AG04450 (cell line): Measurements from ENCODE around the gene CPNE2. TPM values are rescaled to one million over a fixed set of nuclear protein-coding genes. Genes with fewer than 3 reads are reported as not detected.
"Not testable (repeated sequence)": the region's sequence is repeated elsewhere in the genome, so short reads cannot be mapped to it uniquely, and the experiment has no call there.

ENCODE experiments used
- CTCF ChIA-PET: fragments of 300-600, 350-600 bp; formaldehyde crosslinking; extraction: SDS; loops from one replicate; lab custom pipeline; 2022; ENCODE audit warnings: antibody characterized with exemption, inconsistent platforms; lab: Charles Lee
- POLR2A ChIA-PET: fragments of 350-600 bp; formaldehyde crosslinking; extraction: SDS; loops from one replicate; lab custom pipeline; 2021; ENCODE audit warnings: antibody characterized with exemption, inconsistent platforms; lab: Yijun Ruan, JAX
- DNase-seq: peaks from one replicate; pipeline ENCODE4 v3.0.0-alpha.2; 2011; ENCODE audit warnings: low read depth, low spot score
- H3K27ac ChIP-seq: one replicate; pipeline ENCODE4 v1.5.1; 2012; ENCODE audit warnings: low read depth, low read length, control low read depth
- H3K27me3 ChIP-seq: one replicate; pipeline ENCODE4 v1.6.0; 2012; ENCODE audit warnings: low read length; ENCODE audit not compliant: control insufficient read depth, insufficient read depth
- H3K4me3 ChIP-seq: 2 replicates; pipeline ENCODE4 v1.5.1; 2011; ENCODE audit warnings: mild to moderate bottlenecking, low read depth, low read length, control low read depth
- H3K9me3 ChIP-seq: 2 replicates; pipeline ENCODE4 v1.5.1; 2012; ENCODE audit warnings: low read length; ENCODE audit not compliant: control insufficient read depth, insufficient read depth
- CTCF ChIP-seq: IDR thresholded peaks from 2 replicates; pipeline ENCODE4 v1.5.1; 2011; ENCODE audit warnings: low read depth, low read length, control low read depth, inconsistent platforms
- polyA plus RNA-seq: library from polyadenylated mRNA; depleted of rRNA; stranded (reverse); fragments of >200 nt; gene quantifications from 2 replicates; pipeline ENCODE4 v1.2.3, GENCODE V29; 2011

The CPNE2 gene
- polyA plus RNA-seq, 1 experiment, result 26.2 TPM

GRCh38 chr16:57096192-57096591 lies 3.8 kb downstream of the CPNE2 start:
- H3K27ac ChIP-seq, result no peak overlapping the region
- no peak for TF ChIP-seq CTCF
- no peaks in the 10 kb centered on the region for H3K9me3 ChIP-seq
- ChIA-PET CTCF (interaction anchor here (0.6 to 1.2 kb wide), 2 partner anchors 12 to 71 kb away, joined by 3 to 4 read pairs; no protein-coding TSS in a partner anchor), POLR2A (no interaction called here)
- no peak for DNase-seq
- no peaks in the 10 kb centered on the region for H3K27me3 ChIP-seq
- no peak overlapping the region for H3K4me3 ChIP-seq

- Histone ChIP-seq H3K9me3 (no peaks in the 10 kb centered on the region), H3K4me3 (no peak overlapping the region), H3K27me3 (no peaks in the 10 kb centered on the region), H3K27ac (no peak overlapping the region)
- CTCF ChIA-PET, result interaction anchor here (0.6 to 1.2 kb wide), 2 partner anchors 13 to 71 kb away, joined by 3 to 4 read pairs; no protein-coding TSS in a partner anchor
- no peak for DNase-seq
- no peak for TF ChIP-seq CTCF
- POLR2A ChIA-PET, result no interaction called here
Observed at GRCh38 chr16:57096793-57097192, 4.4 kb downstream of the CPNE2 start.

- ChIA-PET CTCF (interaction anchor here (4.5 kb wide), 1 partner anchor 14 kb away, joined by 17 read pairs; no protein-coding TSS in a partner anchor), POLR2A (no interaction called here)
- TF ChIP-seq CTCF, result no peak
- no peak for DNase-seq
- H3K27me3 ChIP-seq, result no peaks in the 10 kb centered on the region
- no peaks in the 10 kb centered on the region for H3K9me3 ChIP-seq
- no peak overlapping the region for H3K4me3 ChIP-seq
- H3K27ac ChIP-seq, result no peak overlapping the region
Observed at GRCh38 chr16:57098188-57098841, 5.9 kb downstream of the CPNE2 start.

- CTCF ChIA-PET, result interaction anchor here (0.8 to 4.5 kb wide), 3 partner anchors 8 to 367 kb away, joined by 3 to 17 read pairs (median 7); partner anchors contain the start of gene CPNE2
- DNase-seq, H3K4me3 ChIP-seq: not testable (repeated sequence)
Observed at GRCh38 chr16:57099965-57100364, 7.6 kb downstream of the CPNE2 start.

GRCh38 chr16:57100445-57100844 lies 8.1 kb downstream of the CPNE2 start:
- DNase-seq, result no peak
- ChIA-PET POLR2A (no interaction called here), CTCF (interaction anchor here (0.6 to 4.5 kb wide), 3 partner anchors 8 to 16 kb away, joined by 3 to 17 read pairs (median 7); partner anchors contain the start of gene CPNE2)
- no peak overlapping the region for H3K27ac ChIP-seq
- no peak for TF ChIP-seq CTCF
- H3K9me3 ChIP-seq, result no peaks in the 10 kb centered on the region
- no peak overlapping the region for H3K4me3 ChIP-seq
- no peaks in the 10 kb centered on the region for H3K27me3 ChIP-seq

More at GRCh38 chr16:57099965-57100364, 7.6 kb downstream of the CPNE2 start:
- H3K9me3 ChIP-seq, H3K27ac ChIP-seq, POLR2A ChIA-PET, H3K27me3 ChIP-seq: not testable (repeated sequence)
